Measurements from ENCODE around the gene FBXO44. TPM values are rescaled to one million over a fixed set of nuclear protein-coding genes. Genes with fewer than 3 reads are reported as not detected.

FBXO44 gene
- polyA plus RNA-seq, 3 donors = 1.5 to 17.8 (median 2.0) TPM

- Mint-ChIP-seq H3K27me3 (ENCODE audit: low read depth in 3 of 3) (peaks cover 12 to 23% (median 17%) of the 10 kb centered on the region in 3 donors), H3K4me1 (peaks cover 3% of the 10 kb centered on the region), H3K36me3 (no peaks in the 10 kb centered on the region), H3K27ac (no peak overlapping the region), H3K9me3 (peaks cover 0 to 2% (median 0%) of the 10 kb centered on the region in 7 donors), H3K4me3 (no peak overlapping the region)
- H3K4me2 ChIP-seq (replicated peaks; ENCODE audit: extremely low read depth, low read length, poor library complexity, severe bottlenecking) = no peak overlapping the region
- H2AFZ ChIP-seq (ENCODE audit: insufficient read depth, low read depth, low read length, poor library complexity, severe bottlenecking) = no peak overlapping the region
- no peaks in the 10 kb centered on the region for H3K9me3 ChIP-seq (replicated peaks in 1 of 2; ENCODE audit: control insufficient read depth in 1 of 2, insufficient read depth in 1 of 2, low read length in 2 of 2)
- H3K79me2 ChIP-seq (ENCODE audit: insufficient read depth, low read length) = no peaks in the 10 kb centered on the region
- intact Hi-C loops (cut with micrococcal nuclease) = loop anchor here (5.0 to 10.0 kb wide), 3 partner anchors 303 to 605 kb away; no protein-coding TSS in a partner anchor
- no peaks in the 10 kb centered on the region for H4K20me1 ChIP-seq (ENCODE audit: insufficient read depth, low read length)
- H3K9ac ChIP-seq (ENCODE audit: insufficient read depth, low read length, poor library complexity, severe bottlenecking) = no peak overlapping the region
- no CpG with 5 or more reads among the region's 7 CpGs for WGBS (ENCODE audit: insufficient coverage)
- no peaks in the 10 kb centered on the region for H3K4me1 ChIP-seq (ENCODE audit: control insufficient read depth in 1 of 2, insufficient read depth in 2 of 2, low read length in 2 of 2)
- no peaks in the 10 kb centered on the region for H3K36me3 ChIP-seq (replicated peaks in 1 of 2; ENCODE audit: control insufficient read depth in 1 of 2, insufficient read depth in 2 of 2, low read length in 2 of 2)
- DNase-seq = no peak
- no peak overlapping the region for H3K4me3 ChIP-seq (replicated peaks in 1 of 3; ENCODE audit: low read depth in 2 of 3, low read length in 3 of 3)
- no peak for TF ChIP-seq CTCF (IDR thresholded peaks at IDR 0.05)
- H3K27ac ChIP-seq (ENCODE audit: low read depth in 1 of 2, low read length in 2 of 2) = no peak overlapping the region
- peaks cover 0 to 2% of the 10 kb centered on the region in 2 donors for H3K27me3 ChIP-seq (ENCODE audit: control insufficient read depth in 2 of 2, insufficient read depth in 2 of 2, low read length in 2 of 2)
Observed at GRCh38 chr1:11640101-11640500, 14.6 kb upstream of the FBXO44 start.

- DNase-seq = no peak
- Histone ChIP-seq H3K36me3 (replicated peaks in 1 of 2; ENCODE audit: control insufficient read depth in 1 of 2, insufficient read depth in 2 of 2, low read length in 2 of 2) (no peaks in the 10 kb centered on the region), H3K9ac (ENCODE audit: insufficient read depth, low read length, poor library complexity, severe bottlenecking) (no peak overlapping the region), H4K20me1 (ENCODE audit: insufficient read depth, low read length) (no peaks in the 10 kb centered on the region), H3K4me1 (ENCODE audit: control insufficient read depth in 1 of 2, insufficient read depth in 2 of 2, low read length in 2 of 2) (no peaks in the 10 kb centered on the region), H3K27ac (ENCODE audit: low read depth in 1 of 2, low read length in 2 of 2) (no peak overlapping the region), H3K79me2 (ENCODE audit: insufficient read depth, low read length) (no peaks in the 10 kb centered on the region), H3K9me3 (replicated peaks in 1 of 2; ENCODE audit: control insufficient read depth in 1 of 2, insufficient read depth in 1 of 2, low read length in 2 of 2) (no peaks in the 10 kb centered on the region), H3K4me2 (replicated peaks; ENCODE audit: extremely low read depth, low read length, poor library complexity, severe bottlenecking) (no peak overlapping the region), H2AFZ (ENCODE audit: insufficient read depth, low read depth, low read length, poor library complexity, severe bottlenecking) (no peak overlapping the region), H3K4me3 (replicated peaks in 1 of 3; ENCODE audit: low read depth in 2 of 3, low read length in 3 of 3) (no peak overlapping the region), H3K27me3 (ENCODE audit: control insufficient read depth in 2 of 2, insufficient read depth in 2 of 2, low read length in 2 of 2) (peaks cover 0 to 2% of the 10 kb centered on the region in 2 donors)
- Mint-ChIP-seq H3K27me3 (ENCODE audit: low read depth in 3 of 3) (peaks cover 9 to 23% (median 13%) of the 10 kb centered on the region in 3 donors), H3K4me3 (peak overlapping the region in 1 of 2 donors; percentile 42), H3K36me3 (no peaks in the 10 kb centered on the region), H3K27ac (no peak overlapping the region), H3K4me1 (peaks cover 3% of the 10 kb centered on the region), H3K9me3 (peaks cover 0 to 2% (median 0%) of the 10 kb centered on the region in 7 donors)
- no peak for TF ChIP-seq CTCF (IDR thresholded peaks at IDR 0.05)
- intact Hi-C loops (cut with micrococcal nuclease) = loop anchor here (5.0 to 10.0 kb wide), 3 partner anchors 304 to 606 kb away; no protein-coding TSS in a partner anchor
- 56% methylated on average over 3 of the region's 6 CpGs for WGBS (ENCODE audit: insufficient coverage)
Observed at GRCh38 chr1:11640944-11641343, 13.7 kb upstream of the FBXO44 start.
